HepG2 (cell line): ENCODE data around the gene HOXD4. TPM values are rescaled to one million over a fixed set of nuclear protein-coding genes. Genes with fewer than 3 reads are reported as not detected.

ENCODE experiments used
- CSRNP1 ChIP-seq: sonication (generic); formaldehyde crosslinking; IDR thresholded peaks from 2 replicates; pipeline ENCODE4 v1.8.1; 2023; ENCODE audit warnings: mild to moderate bottlenecking, missing genetic modification reagents
- E2F1 ChIP-seq: sonication (generic); formaldehyde crosslinking; IDR thresholded peaks from 2 replicates; pipeline ENCODE4 v1.5.0; 2020; ENCODE audit warnings: missing genetic modification reagents
- ELF1 ChIP-seq: sonication (generic); formaldehyde crosslinking; IDR thresholded peaks from 2 replicates; pipeline ENCODE4 v1.4.0; 2020; ENCODE audit warnings: missing genetic modification reagents
- ERF ChIP-seq: IDR thresholded peaks from 2 replicates; pipeline ENCODE4 v1.6.1; 2018; ENCODE audit warnings: missing biosample characterization, missing genetic modification reagents
- FOXM1 ChIP-seq: sonication (generic); formaldehyde crosslinking; IDR thresholded peaks from 2 replicates; pipeline ENCODE4 v1.5.0; 2020; ENCODE audit warnings: missing genetic modification reagents
- HHEX ChIP-seq: IDR thresholded peaks from 2 replicates; pipeline ENCODE4 v1.6.1; 2016; ENCODE audit warnings: control low read depth
- HNF4G ChIP-seq, 2 experiments: sonication (generic) in 1 of 2; formaldehyde crosslinking in 1 of 2; IDR thresholded peaks; 2 replicates each; pipeline versions ENCODE4 v1.4.0 to v1.6.1; 2011 to 2020; ENCODE audit warnings: borderline replicate concordance in 2 of 2, low read depth in 2 of 2, mild to moderate bottlenecking in 2 of 2, low read length in 1 of 2, missing genetic modification reagents in 1 of 2, moderate library complexity in 1 of 2
- JUN ChIP-seq: sonication (generic); formaldehyde crosslinking; IDR thresholded peaks from 2 replicates; pipeline ENCODE4 v1.4.0; 2020; ENCODE audit warnings: mild to moderate bottlenecking, missing genetic modification reagents
- MXD1 ChIP-seq: sonication (generic); formaldehyde crosslinking; IDR thresholded peaks from 2 replicates; pipeline ENCODE4 v1.4.0; 2020; ENCODE audit warnings: mild to moderate bottlenecking, missing genetic modification reagents
- PHF8 ChIP-seq: sonication (generic); formaldehyde crosslinking; IDR thresholded peaks from 2 replicates; pipeline ENCODE4 v1.5.0; 2020; ENCODE audit warnings: missing genetic modification reagents
- PLRG1 ChIP-seq: fragments of 450-650 bp; conservative IDR thresholded peaks from 2 replicates; pipeline ENCODE4 v1.6.1; 2016
- RBFOX2 ChIP-seq: fragments of 200-400 bp; formaldehyde crosslinking; IDR thresholded peaks from 2 replicates; pipeline ENCODE4 v1.6.1; 2017; ENCODE audit warnings: low read depth, mild to moderate bottlenecking, low read length
- SAFB2 ChIP-seq: sonication (generic); formaldehyde crosslinking; IDR thresholded peaks from 2 replicates; pipeline ENCODE4 v1.5.1; 2020; ENCODE audit warnings: missing genetic modification reagents, low read depth, mild to moderate bottlenecking, borderline replicate concordance
- TGIF2 ChIP-seq: IDR thresholded peaks from 2 replicates; pipeline ENCODE4 v1.6.1; 2016; ENCODE audit warnings: control low read depth, missing compliant biosample characterization
- THAP7 ChIP-seq: sonication (generic); formaldehyde crosslinking; IDR thresholded peaks from 2 replicates; pipeline ENCODE4 v1.8.1; 2023; ENCODE audit warnings: mild to moderate bottlenecking, missing genetic modification reagents
- TRAFD1 ChIP-seq: sonication (generic); formaldehyde crosslinking; IDR thresholded peaks from 2 replicates; pipeline ENCODE4 v1.5.1; 2020; ENCODE audit warnings: missing genetic modification reagents, mild to moderate bottlenecking, borderline replicate concordance
- ZBTB7A ChIP-seq: sonication (generic); formaldehyde crosslinking; IDR thresholded peaks from 2 replicates; pipeline ENCODE4 v1.8.0; 2022; ENCODE audit warnings: mild to moderate bottlenecking, missing genetic modification reagents
- ZFP62 ChIP-seq: sonication (generic); formaldehyde crosslinking; IDR thresholded peaks from 2 replicates; pipeline ENCODE4 v1.4.0; 2020; ENCODE audit warnings: missing genetic modification reagents
- ZFP90 ChIP-seq: sonication (generic); formaldehyde crosslinking; IDR thresholded peaks from 2 replicates; pipeline ENCODE4 v1.8.0; 2022; ENCODE audit warnings: missing genetic modification reagents, mild to moderate bottlenecking, inconsistent platforms, borderline replicate concordance
- ZNF235 ChIP-seq: sonication (generic); formaldehyde crosslinking; IDR thresholded peaks from 2 replicates; pipeline ENCODE4 v1.8.1; 2023; ENCODE audit warnings: mild to moderate bottlenecking, missing genetic modification reagents, borderline replicate concordance
- ZNF263 ChIP-seq: sonication (generic); formaldehyde crosslinking; IDR thresholded peaks from 2 replicates; pipeline ENCODE4 v1.4.0; 2020; ENCODE audit warnings: missing genetic modification reagents
- ZNF329 ChIP-seq: sonication (generic); formaldehyde crosslinking; IDR thresholded peaks from 2 replicates; pipeline ENCODE4 v1.9.0; 2021; ENCODE audit warnings: low read depth, mild to moderate bottlenecking, missing genetic modification reagents
- ZNF414 ChIP-seq: sonication (generic); formaldehyde crosslinking; IDR thresholded peaks from 2 replicates; pipeline ENCODE4 v1.5.0; 2020; ENCODE audit warnings: missing genetic modification reagents
- ZNF557 ChIP-seq: sonication (generic); formaldehyde crosslinking; IDR thresholded peaks from 2 replicates; pipeline ENCODE4 v1.4.0; 2020; ENCODE audit warnings: missing genetic modification reagents
- ZSCAN25 ChIP-seq: sonication (generic); formaldehyde crosslinking; IDR thresholded peaks from 2 replicates; pipeline ENCODE4 v1.8.0; 2022; ENCODE audit warnings: mild to moderate bottlenecking, missing genetic modification reagents
- polyA plus RNA-seq, 8 experiments: library from polyadenylated mRNA; depleted of rRNA in 3 of 8; stranded (reverse) in 7 of 8; unstranded in 1 of 8; fragments of >200 nt; fragmentation: Illumina TruSeq in 4 of 8; extraction: Trizol in 4 of 8; gene quantifications; 2 replicates each; pipeline versions ENCODE4 v1.2.1 to v1.2.3, GENCODE V29; 2011 to 2016; ENCODE audit warnings: low read depth in 4 of 8, missing spikeins in 1 of 8, mixed read lengths in 1 of 8; ENCODE audit not compliant: insufficient read depth in 1 of 8
- total RNA-seq, 5 experiments: library from RNA; depleted of rRNA; stranded (reverse); fragments of >200 nt; fragmentation: Illumina TruSeq; extraction: Trizol; gene quantifications; 2 replicates each; pipeline ENCODE4 v1.2.3, GENCODE V29; 2016; ENCODE audit warnings: low read depth in 1 of 5

Gene HOXD4
- total and polyA plus RNA-seq, 2 of the 13 experiments (the other 11 are each of a cell fraction or from before 2014, with no cell fraction given) = not detected

- TF ChIP-seq ELF1 (CRISPR knock-in tag) = no peak
- no peak for TF ChIP-seq ZNF557 (CRISPR knock-in tag)
- TF ChIP-seq HNF4G (IDR thresholded peaks at IDR 0.05; ENCODE audit: borderline replicate concordance, low read depth, low read length) = no peak
- TF ChIP-seq HNF4G (CRISPR knock-in tag; IDR thresholded peaks at IDR 0.05; ENCODE audit: borderline replicate concordance, low read depth) = no peak
- TF ChIP-seq FOXM1 (CRISPR knock-in tag) = no peak
- TF ChIP-seq PLRG1 = no peak
- TF ChIP-seq CSRNP1 (CRISPR knock-in tag) = peak; percentile 76
- no peak for TF ChIP-seq MXD1 (CRISPR knock-in tag)
- TF ChIP-seq ZFP62 (CRISPR knock-in tag) = no peak
- no peak for TF ChIP-seq TGIF2 (CRISPR knock-in tag)
- no peak for TF ChIP-seq ZBTB7A
- no peak for TF ChIP-seq PHF8 (CRISPR knock-in tag)
- TF ChIP-seq E2F1 (CRISPR knock-in tag) = no peak
- no peak for TF ChIP-seq ZNF414
- no peak for TF ChIP-seq RBFOX2
- TF ChIP-seq ZNF235 (CRISPR knock-in tag) = no peak
- no peak for TF ChIP-seq ZSCAN25
- no peak for TF ChIP-seq ZNF263
- no peak for TF ChIP-seq JUN (CRISPR knock-in tag)
- TF ChIP-seq ZNF329 (CRISPR knock-in tag) = no peak
- no peak for TF ChIP-seq TRAFD1 (CRISPR knock-in tag)
- peak; percentile 62; the same call in 1 of the 2 replicates for TF ChIP-seq ERF (CRISPR knock-in tag)
- TF ChIP-seq HHEX = no peak
- TF ChIP-seq SAFB2 (CRISPR knock-in tag) = no peak
- TF ChIP-seq THAP7 (CRISPR knock-in tag) = no peak
- no peak for TF ChIP-seq ZFP90 (CRISPR knock-in tag)
Observed at GRCh38 chr2:176187200-176187898, 36.0 kb downstream of the HOXD4 start (continued).
